Activated CD4-positive, alpha-beta T cell treated with anti-CD3 and anti-CD28 coated beads, Interleukin-2, amount 10 ng/mL, durations not matched to agents 7 days and 5 days (primary cell): Measurements from ENCODE around the gene SLC18A2. TPM values are rescaled to one million over a fixed set of nuclear protein-coding genes. Genes with fewer than 3 reads are reported as not detected.

Experiments
- CTCF ChIA-PET: fragments of 350-600 bp; sonication (Branson Sonifier 250); formaldehyde crosslinking; loops from one replicate; lab custom pipeline; 2021; ENCODE audit warnings: antibody characterized with exemption; lab: Charles Lee
- POLR2A ChIA-PET: fragments of 350-600 bp; sonication (Branson Sonifier 250); formaldehyde crosslinking; loops from one replicate; lab custom pipeline; 2021; ENCODE audit warnings: antibody characterized with exemption; lab: Charles Lee
- DNase-seq: peaks from one replicate; pipeline ENCODE4 v3.0.0-alpha.2; 2020
- H3K27ac Mint-ChIP-seq: one replicate; pipeline ENCODE4 v1.8.0; 2021; ENCODE audit warnings: mild to moderate bottlenecking, moderate library complexity, mixed read lengths
- H3K27me3 Mint-ChIP-seq: one replicate; pipeline ENCODE4 v1.8.0; 2021; ENCODE audit warnings: mixed read lengths
- H3K36me3 Mint-ChIP-seq: one replicate; pipeline ENCODE4 v1.8.0; 2021; ENCODE audit warnings: low read depth, mixed read lengths
- H3K4me1 Mint-ChIP-seq: one replicate; pipeline ENCODE4 v1.8.0; 2021; ENCODE audit warnings: mixed read lengths
- H3K4me3 Mint-ChIP-seq: one replicate; pipeline ENCODE4 v1.8.0; 2021; ENCODE audit warnings: mild to moderate bottlenecking, moderate library complexity, mixed read lengths
- H3K9me3 Mint-ChIP-seq: one replicate; pipeline ENCODE4 v1.8.0; 2021; ENCODE audit warnings: mixed read lengths
- total RNA-seq, 2 experiments: library from RNA; stranded (reverse); gene quantifications; one replicate each; pipeline ENCODE4 v1.2.3, GENCODE V29; 2021

Gene SLC18A2
- not detected for total RNA-seq

- Mint-ChIP-seq H3K27ac (no peak within 1 kb of the TSS), H3K9me3 (no peaks in the 10 kb centered on the region), H3K36me3 (no peaks in the 10 kb centered on the region), H3K4me1 (peaks cover 4% of the 10 kb centered on the region), H3K4me3 (no peak within 1 kb of the TSS), H3K27me3 (peaks cover 20% of the 10 kb centered on the region)
- POLR2A ChIA-PET, result no interaction called here
- DNase-seq, result no peak
- CTCF ChIA-PET, result no interaction called here
Observed at GRCh38 chr10:117240621-117241529, at the start of gene SLC18A2. SLC18A2 (plus strand) TSS chr10:117241114; CDS start chr10:117241694, 580 bp downstream.

GRCh38 chr10:117197189-117197588 lies 43.7 kb upstream of the SLC18A2 start, which contains the start of gene KCNK18:
KCNK18 (plus strand) TSS chr10:117197489; CDS start chr10:117197489, 0 bp downstream.
- DNase-seq, result no peak
- CTCF ChIA-PET, result interaction anchor here (0.8 to 1.4 kb wide), 3 partner anchors 9 to 22 kb away, joined by 3 to 4 read pairs (median 4); no protein-coding TSS in a partner anchor
- POLR2A ChIA-PET, result no interaction called here
- Mint-ChIP-seq H3K4me1 (no peaks in the 10 kb centered on the region), H3K36me3 (no peaks in the 10 kb centered on the region), H3K27me3 (peaks cover 1% of the 10 kb centered on the region), H3K9me3 (no peaks in the 10 kb centered on the region), H3K4me3 (no peak within 1 kb of the TSS), H3K27ac (no peak within 1 kb of the TSS)

- no peaks in the 10 kb centered on the region for H3K9me3 Mint-ChIP-seq
- H3K27ac Mint-ChIP-seq, result no peak overlapping the region
- H3K36me3 Mint-ChIP-seq, result no peaks in the 10 kb centered on the region
- no peaks in the 10 kb centered on the region for H3K4me1 Mint-ChIP-seq
- ChIA-PET POLR2A (no interaction called here), CTCF (interaction anchor here (0.8 to 1.4 kb wide), 3 partner anchors 8 to 23 kb away, joined by 3 to 4 read pairs (median 4); no protein-coding TSS in a partner anchor)
- H3K27me3 Mint-ChIP-seq, result peaks cover 1% of the 10 kb centered on the region
- H3K4me3 Mint-ChIP-seq, result no peak overlapping the region
- no peak for DNase-seq
Observed at GRCh38 chr10:117198088-117198487, 42.8 kb upstream of the SLC18A2 start.

- Mint-ChIP-seq H3K9me3 (no peaks in the 10 kb centered on the region), H3K27ac (no peak overlapping the region), H3K4me1 (no peaks in the 10 kb centered on the region), H3K36me3 (no peaks in the 10 kb centered on the region), H3K4me3 (no peak overlapping the region), H3K27me3 (peaks cover 2% of the 10 kb centered on the region)
- POLR2A ChIA-PET, result no interaction called here
- no peak for DNase-seq
- CTCF ChIA-PET, result no interaction called here
Observed at GRCh38 chr10:117201826-117202225, 39.1 kb upstream of the SLC18A2 start.

- H3K4me3 Mint-ChIP-seq, result no peak overlapping the region
- H3K27me3 Mint-ChIP-seq, result peaks cover 2% of the 10 kb centered on the region
- H3K9me3 Mint-ChIP-seq, result no peaks in the 10 kb centered on the region
- no peak overlapping the region for H3K27ac Mint-ChIP-seq
- POLR2A ChIA-PET, result no interaction called here
- DNase-seq, result no peak
- no peaks in the 10 kb centered on the region for H3K36me3 Mint-ChIP-seq
- H3K4me1 Mint-ChIP-seq, result no peaks in the 10 kb centered on the region
- CTCF ChIA-PET, result no interaction called here
Observed at GRCh38 chr10:117204316-117204715, 36.6 kb upstream of the SLC18A2 start.

GRCh38 chr10:117212176-117212575 lies 28.7 kb upstream of the SLC18A2 start:
- CTCF ChIA-PET, result no interaction called here

GRCh38 chr10:117214401-117214800 lies 26.5 kb upstream of the SLC18A2 start:
- ChIA-PET CTCF (no interaction called here), POLR2A (no interaction called here)
- H3K4me3 Mint-ChIP-seq, result no peak overlapping the region
- no peaks in the 10 kb centered on the region for H3K36me3 Mint-ChIP-seq
- no peak overlapping the region for H3K27ac Mint-ChIP-seq
- H3K9me3 Mint-ChIP-seq, result peaks cover 7% of the 10 kb centered on the region
- H3K27me3 Mint-ChIP-seq, result peaks cover 39% of the 10 kb centered on the region
- no peak for DNase-seq
- H3K4me1 Mint-ChIP-seq, result peaks cover 7% of the 10 kb centered on the region

More at GRCh38 chr10:117212176-117212575, 28.7 kb upstream of the SLC18A2 start:
- Mint-ChIP-seq H3K27ac (no peak overlapping the region), H3K9me3 (peaks cover 7% of the 10 kb centered on the region), H3K36me3 (no peaks in the 10 kb centered on the region), H3K4me3 (no peak overlapping the region), H3K27me3 (peaks cover 39% of the 10 kb centered on the region), H3K4me1 (peaks cover 2% of the 10 kb centered on the region)
- POLR2A ChIA-PET, result no interaction called here
- DNase-seq, result no peak

- DNase-seq, result no peak
- Mint-ChIP-seq H3K27ac (no peak overlapping the region), H3K4me3 (no peak overlapping the region), H3K36me3 (no peaks in the 10 kb centered on the region), H3K27me3 (peaks cover 39% of the 10 kb centered on the region), H3K9me3 (peaks cover 7% of the 10 kb centered on the region), H3K4me1 (peaks cover 7% of the 10 kb centered on the region)
- CTCF ChIA-PET, result no interaction called here
- POLR2A ChIA-PET, result no interaction called here
Observed at GRCh38 chr10:117215079-117215478, 25.8 kb upstream of the SLC18A2 start.

GRCh38 chr10:117216028-117216427 lies 24.9 kb upstream of the SLC18A2 start:
- Mint-ChIP-seq H3K27me3 (peaks cover 34% of the 10 kb centered on the region), H3K4me1 (peaks cover 7% of the 10 kb centered on the region), H3K9me3 (peaks cover 5% of the 10 kb centered on the region), H3K27ac (no peak overlapping the region), H3K4me3 (peak overlapping the region; percentile 31), H3K36me3 (no peaks in the 10 kb centered on the region)
- ChIA-PET POLR2A (no interaction called here), CTCF (interaction anchor here (0.8 to 2.5 kb wide), 23 partner anchors 8 to 644 kb away, joined by 3 to 27 read pairs (median 4); partner anchors contain the start of gene KCNK18)
- no peak for DNase-seq

GRCh38 chr10:117216611-117217195 lies 24.2 kb upstream of the SLC18A2 start:
- H3K4me3 Mint-ChIP-seq, result peak overlapping the region; percentile 71
- ChIA-PET POLR2A (no interaction called here), CTCF (interaction anchor here (0.7 to 2.5 kb wide), 30 partner anchors 9 to 644 kb away, joined by 3 to 27 read pairs (median 4); partner anchors contain the start of gene KCNK18)
- H3K4me1 Mint-ChIP-seq, result peaks cover 7% of the 10 kb centered on the region
- peak overlapping the region; percentile 46 for H3K27ac Mint-ChIP-seq
- H3K36me3 Mint-ChIP-seq, result no peaks in the 10 kb centered on the region
- peaks cover 5% of the 10 kb centered on the region for H3K9me3 Mint-ChIP-seq
- H3K27me3 Mint-ChIP-seq, result peaks cover 29% of the 10 kb centered on the region
- DNase-seq, result peak; percentile 65

GRCh38 chr10:117217196-117217761 lies 23.6 kb upstream of the SLC18A2 start:
- ChIA-PET POLR2A (no interaction called here), CTCF (interaction anchor here (0.7 to 2.5 kb wide), 26 partner anchors 8 to 643 kb away, joined by 3 to 27 read pairs (median 4); partner anchors contain the start of gene KCNK18)
- H3K27ac Mint-ChIP-seq, result no peak overlapping the region
- peaks cover 24% of the 10 kb centered on the region for H3K27me3 Mint-ChIP-seq
- peaks cover 7% of the 10 kb centered on the region for H3K4me1 Mint-ChIP-seq
- H3K4me3 Mint-ChIP-seq, result peak overlapping the region; percentile 71
- no peaks in the 10 kb centered on the region for H3K36me3 Mint-ChIP-seq
- peak; percentile 32 for DNase-seq
- H3K9me3 Mint-ChIP-seq, result no peaks in the 10 kb centered on the region

- Mint-ChIP-seq H3K27me3 (peaks cover 15% of the 10 kb centered on the region), H3K9me3 (no peaks in the 10 kb centered on the region), H3K36me3 (no peaks in the 10 kb centered on the region), H3K4me1 (peaks cover 7% of the 10 kb centered on the region), H3K4me3 (no peak overlapping the region), H3K27ac (no peak overlapping the region)
- POLR2A ChIA-PET, result no interaction called here
- CTCF ChIA-PET, result interaction anchor here (0.6 kb wide), 1 partner anchor 533 kb away, joined by 4 read pairs; no protein-coding TSS in a partner anchor
- DNase-seq, result no peak
Observed at GRCh38 chr10:117218654-117219053, 22.3 kb upstream of the SLC18A2 start.
